HG03097 (cell line): ENCODE data around the gene GSX1.
"Not testable (repeated sequence)": the region's sequence is repeated elsewhere in the genome, so short reads cannot be mapped to it uniquely, and the experiment has no call there.

ENCODE experiments used
- ATAC-seq: cut with Tn5 transposase; IDR thresholded peaks from one replicate; pipeline ENCODE4 v1.9.1; 2021; ENCODE audit not compliant: unreplicated experiment, low FRiP score

Gene GSX1

DNA sequence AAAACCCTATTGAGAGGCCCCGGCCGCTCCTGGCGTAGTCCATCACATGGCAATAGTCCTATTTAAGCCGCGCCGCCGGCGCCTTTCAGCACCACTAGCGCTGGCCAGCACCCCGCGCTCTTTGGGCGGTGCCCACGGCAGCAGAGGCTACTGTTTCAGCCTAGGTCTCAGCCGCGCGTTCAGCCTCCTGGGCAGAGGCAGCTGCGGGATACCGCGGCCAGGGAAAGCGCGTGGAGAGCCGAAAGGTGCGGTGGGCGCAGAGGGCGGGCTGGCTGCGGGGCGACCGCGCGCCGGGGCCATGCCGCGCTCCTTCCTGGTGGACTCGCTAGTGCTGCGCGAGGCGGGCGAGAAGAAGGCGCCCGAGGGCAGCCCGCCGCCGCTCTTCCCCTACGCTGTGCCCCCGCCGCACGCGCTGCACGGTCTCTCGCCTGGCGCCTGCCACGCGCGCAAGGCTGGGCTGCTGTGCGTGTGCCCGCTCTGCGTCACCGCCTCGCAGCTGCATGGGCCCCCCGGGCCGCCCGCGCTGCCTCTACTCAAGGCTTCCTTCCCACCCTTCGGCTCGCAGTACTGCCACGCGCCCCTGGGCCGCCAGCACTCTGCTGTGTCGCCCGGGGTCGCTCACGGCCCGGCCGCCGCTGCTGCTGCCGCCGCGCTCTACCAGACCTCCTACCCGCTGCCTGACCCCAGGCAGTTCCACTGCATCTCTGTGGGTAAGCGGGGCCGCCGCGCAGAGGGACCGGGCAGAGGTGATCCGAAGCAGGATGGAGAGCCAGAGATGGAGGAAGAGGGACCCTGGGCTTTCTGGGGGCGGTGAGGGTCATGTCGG is at the start of gene GSX1:
Gene GSX1, plus strand, starts transcription at position 91 of the 826 bp plus-strand sequence. Its CDS starts 208 bp downstream, at position 299.
- no peak for ATAC-seq

DNA sequence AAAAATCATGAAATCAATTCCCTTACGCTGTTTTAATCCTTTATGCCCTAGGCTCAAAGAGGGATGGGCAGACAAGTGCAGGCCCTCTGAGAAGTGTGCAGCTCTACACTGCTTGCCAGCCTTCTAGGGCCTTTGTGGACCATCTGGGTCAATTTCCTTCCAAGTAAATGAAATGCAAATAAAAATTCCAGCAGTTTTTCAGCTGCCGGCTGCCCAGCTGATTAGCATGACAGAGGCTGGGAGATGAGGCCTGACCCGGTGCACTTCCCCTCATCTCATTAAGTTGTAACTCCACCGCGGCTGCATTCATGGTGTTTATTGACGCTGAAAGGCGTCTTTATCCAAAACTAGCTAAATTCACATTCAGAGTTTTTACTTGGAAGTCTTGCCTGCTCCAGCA is 47.5 kb upstream of the GSX1 start:
- no peak for ATAC-seq

GRCh38 chr13:27745301-27745700 is 47.0 kb upstream of the GSX1 start:
- ATAC-seq, result no peak

GRCh38 chr13:27748143-27748542 is 44.1 kb upstream of the GSX1 start:
- not testable (repeated sequence) for ATAC-seq

DNA sequence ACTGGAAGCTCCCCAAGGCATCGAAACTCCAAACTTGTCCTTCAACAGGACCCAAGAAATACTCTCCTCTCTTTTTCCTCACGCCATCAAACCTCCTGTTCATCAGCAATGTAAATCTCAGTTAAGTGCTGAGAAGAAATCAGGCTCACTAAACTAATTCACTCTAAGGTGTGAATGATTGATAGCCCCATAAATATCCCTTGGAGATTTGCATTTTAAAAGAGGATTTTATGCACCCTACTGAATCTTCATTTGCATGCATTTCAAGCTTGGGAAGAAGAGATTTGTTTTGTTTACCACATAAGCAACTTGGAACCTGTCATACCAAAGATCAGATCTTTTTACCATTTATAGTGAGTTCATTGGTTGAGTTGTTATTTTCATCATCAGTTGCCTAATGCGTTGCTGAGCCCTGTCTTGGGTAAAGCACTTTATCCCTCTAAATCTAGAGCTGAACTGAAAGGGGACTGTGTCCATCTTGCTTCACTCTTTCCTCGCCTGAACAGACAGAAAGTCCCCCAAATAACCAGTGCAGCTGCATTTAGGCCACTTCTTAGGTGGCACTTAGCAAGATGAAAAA is 40.2 kb upstream of the GSX1 start:
- ATAC-seq, result no peak

DNA sequence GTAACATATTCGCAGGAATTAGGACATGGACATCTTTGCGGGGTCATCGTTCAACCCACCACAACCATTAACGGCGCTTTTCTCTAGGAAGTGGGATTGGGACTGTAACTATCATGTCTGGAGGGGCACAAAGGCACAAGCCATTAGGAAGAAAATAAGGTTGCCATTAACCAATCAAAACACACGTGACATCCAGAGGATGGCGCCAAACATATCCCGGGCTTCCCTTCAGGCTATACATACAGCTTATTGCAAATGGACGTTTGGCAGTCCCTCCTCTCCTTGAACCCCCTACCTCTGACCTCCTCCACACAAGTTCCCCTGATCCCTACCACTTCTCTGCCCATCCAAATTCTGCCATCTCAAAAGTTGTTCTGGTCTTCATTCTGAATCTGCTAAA is 26.6 kb upstream of the GSX1 start:
- no peak for ATAC-seq

DNA sequence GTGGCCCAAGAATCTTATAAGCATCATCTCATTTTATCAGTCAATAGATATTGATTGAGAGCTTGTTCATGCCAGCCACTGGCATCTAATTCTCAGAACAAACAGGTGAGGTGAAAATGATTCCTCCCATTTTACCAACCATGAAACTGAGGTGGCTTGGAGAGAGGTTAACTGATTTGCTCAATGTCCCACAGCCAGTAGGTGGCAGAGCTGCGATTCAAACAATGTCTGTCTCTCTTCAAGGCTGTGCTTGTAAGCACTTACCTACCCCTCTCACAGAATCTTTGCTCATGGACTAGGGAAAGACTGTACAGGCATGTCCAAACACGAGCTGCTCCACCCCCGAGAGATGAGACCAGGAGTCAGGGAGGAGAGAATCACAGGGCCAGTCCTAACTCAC is 21.5 kb upstream of the GSX1 start:
- no peak for ATAC-seq

DNA sequence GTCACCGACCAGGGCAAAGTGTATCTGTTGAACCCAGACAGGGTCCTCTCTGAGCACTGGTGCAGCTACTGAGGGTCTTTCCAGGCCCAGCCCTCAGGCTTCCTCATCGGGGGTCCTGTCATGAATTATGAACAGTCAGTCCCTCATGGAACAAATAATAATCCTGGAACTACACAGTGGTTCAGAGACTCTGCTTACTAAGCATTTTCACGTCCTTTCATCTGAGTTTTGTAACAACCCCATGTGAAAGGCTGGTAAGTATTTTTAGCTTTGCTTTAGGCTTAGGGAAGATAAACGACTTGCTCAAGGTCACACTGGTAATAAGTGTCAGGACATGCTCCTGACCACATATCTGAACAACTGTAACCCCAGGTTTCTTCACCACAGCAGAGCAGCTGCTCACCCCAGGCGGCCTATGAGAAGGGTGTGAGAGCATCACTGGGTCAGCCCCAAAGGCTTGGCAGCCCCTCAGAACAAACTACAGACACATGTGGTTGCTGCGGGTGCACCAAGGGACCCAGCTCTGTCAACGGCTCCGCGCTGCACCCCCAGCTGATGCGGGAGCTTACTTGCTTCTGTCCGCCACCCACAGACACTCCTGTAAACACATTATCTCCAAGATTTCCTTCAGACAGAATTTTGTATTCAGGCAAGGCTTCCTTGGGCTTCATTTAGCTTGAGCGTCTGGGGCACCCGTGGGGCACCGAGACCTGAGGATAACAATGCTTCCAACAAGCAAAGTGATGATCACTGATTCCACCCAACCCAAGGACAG is 19.4 kb upstream of the GSX1 start:
- ATAC-seq, result no peak

- ATAC-seq, result no peak
Observed at GRCh38 chr13:27774169-27774568, 18.1 kb upstream of the GSX1 start.

- no peak for ATAC-seq
Observed at GRCh38 chr13:27774651-27775050, 17.6 kb upstream of the GSX1 start.

DNA sequence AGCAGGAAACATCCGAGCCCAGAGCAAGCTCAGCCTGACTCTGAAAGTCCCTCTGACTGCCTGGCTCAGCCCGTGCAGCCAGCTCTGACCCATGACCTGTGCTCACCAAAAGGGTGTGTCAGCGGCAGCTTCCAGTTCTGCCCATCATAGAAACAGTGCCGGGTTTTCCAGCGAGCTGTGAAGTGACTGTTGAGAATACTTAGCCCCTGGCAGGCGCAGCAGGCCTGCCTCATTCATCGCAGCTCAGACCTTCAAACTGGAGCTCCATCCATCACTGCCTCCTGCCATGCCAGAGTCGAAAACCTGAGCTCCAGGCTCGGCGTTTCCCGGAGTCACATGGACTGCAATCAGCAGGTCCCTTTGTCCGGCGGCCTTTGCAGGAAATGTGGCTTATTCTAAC is 16.3 kb upstream of the GSX1 start:
- ATAC-seq, result no peak

DNA sequence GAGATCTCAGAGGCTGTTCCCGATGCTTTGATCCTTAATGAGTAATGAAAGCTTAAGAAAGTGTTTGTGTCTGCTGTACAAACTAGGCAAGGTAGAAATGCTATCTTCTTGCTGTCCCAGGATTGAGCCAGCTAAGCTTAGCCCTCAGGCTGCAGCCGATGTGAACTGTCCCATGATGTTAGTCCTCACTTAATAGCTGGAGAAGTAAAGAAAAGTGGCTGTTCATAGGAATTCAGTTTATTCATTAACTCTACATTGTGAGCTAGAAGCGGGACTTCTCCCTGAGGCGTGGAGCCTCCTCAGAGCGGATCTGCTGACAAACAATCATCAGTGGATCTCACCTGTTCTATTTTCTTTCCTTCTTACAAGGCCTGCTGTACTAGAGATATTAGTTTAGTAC is 10.1 kb upstream of the GSX1 start:
- no peak for ATAC-seq

- ATAC-seq, result no peak
Observed at GRCh38 chr13:27783111-27783510, 9.2 kb upstream of the GSX1 start.

DNA sequence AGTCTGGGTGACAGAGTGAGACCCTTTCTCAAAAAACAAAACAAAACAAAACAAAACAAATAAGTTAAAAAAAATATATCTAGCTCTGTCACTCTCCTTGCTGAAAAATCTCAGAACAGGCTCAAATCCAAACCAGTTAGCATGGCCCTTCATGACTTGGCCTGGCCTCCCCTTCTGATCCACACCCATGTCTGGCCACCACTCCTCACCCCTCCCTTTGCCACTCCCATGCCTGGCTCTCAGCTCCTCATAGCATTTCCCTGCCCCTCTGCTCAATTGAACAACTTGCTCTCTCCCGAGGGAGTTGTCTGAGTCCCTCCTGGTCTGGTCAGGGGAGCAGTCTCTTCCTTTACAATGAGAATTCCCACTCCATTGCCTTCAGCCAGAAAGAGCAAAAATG is 4.0 kb upstream of the GSX1 start:
- no peak for ATAC-seq

DNA sequence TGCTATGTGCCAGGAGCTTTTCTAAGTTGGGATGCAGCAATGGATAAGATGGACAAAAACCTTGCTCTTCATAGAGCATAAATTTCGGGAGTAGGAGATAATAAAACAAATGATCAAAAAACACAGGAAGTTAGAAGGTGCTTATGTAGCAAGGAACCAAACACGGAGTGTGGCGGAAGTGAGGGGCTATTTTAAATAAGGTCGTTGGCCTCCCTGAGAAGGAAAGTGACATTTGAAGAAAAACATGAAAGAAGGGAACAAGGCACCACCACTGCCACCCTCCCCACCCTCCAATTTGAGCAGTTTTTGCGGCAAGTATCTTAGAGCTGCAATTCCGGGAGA is 3.2 kb upstream of the GSX1 start:
- no peak for ATAC-seq

- no peak for ATAC-seq
Observed at GRCh38 chr13:27789495-27790303, 2.6 kb upstream of the GSX1 start.

GRCh38 chr13:27790523-27790922 is 1.8 kb upstream of the GSX1 start:
- ATAC-seq, result no peak

DNA sequence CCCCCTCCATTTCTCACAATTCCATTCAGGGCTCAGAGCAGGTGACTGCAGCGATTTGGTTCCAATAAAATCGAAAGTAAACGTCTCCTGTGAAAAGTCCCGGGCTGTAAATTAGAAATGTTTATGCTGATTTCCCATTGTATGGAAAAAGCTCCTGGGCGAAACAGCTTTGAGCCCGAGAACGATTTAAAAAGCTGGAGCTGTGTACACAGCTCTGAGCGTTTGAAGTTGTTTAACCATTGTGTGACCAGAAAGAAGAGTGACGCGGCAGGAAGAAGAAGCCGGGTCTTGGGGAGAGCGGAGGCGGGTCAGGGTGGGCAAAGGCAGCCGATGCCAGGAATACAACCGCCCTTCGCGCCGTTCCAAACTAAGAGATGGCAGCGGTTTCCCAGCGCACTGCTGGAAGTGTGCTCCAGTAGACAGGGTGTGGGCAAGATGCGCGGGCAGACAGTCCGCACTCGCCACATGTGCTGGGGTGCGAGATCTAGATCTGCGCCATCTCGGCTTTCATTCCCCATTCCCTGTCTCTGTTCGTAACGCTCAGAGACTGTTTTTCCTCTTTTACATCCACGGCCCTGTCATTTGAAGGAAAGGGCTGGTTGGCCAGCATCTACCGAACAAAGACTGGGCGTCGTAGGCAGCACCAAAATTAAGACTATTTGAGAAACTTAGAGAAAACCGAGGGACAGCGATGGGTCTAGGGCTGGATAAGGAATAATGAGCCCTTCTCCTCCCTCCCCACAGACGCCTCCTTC is 960 bp upstream of the GSX1 start:
- ATAC-seq, result no peak

DNA sequence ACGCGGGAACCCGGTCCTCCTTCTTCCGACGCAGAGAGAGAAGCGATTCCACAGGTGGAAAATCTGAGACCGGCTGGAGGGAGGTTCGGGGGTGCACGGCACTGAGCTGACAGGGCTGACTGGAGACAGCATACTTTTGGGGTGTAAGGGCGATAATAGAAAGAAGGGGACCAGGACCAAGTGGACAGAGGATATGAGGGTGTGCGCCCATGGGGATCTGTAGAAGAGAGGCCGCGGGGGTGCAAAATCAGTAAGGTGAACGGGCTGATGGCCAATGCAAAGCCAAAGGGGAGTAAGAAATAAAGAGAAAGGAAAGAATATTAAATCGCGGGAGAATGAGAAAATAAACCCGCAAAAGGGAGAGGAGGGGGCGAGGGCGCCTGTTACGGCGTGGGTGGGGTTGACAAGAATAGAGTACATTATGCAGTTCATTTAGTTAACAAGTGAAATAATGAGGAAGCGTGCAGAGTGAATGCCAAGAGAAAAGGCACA is 336 bp upstream of the GSX1 start:
- no peak for ATAC-seq
